HUES48 (cell line): ENCODE data around the gene GK.
"Not testable (repeated sequence)": the region's sequence is repeated elsewhere in the genome, so short reads cannot be mapped to it uniquely, and the experiment has no call there.

ENCODE experiments used
- H3K27ac ChIP-seq: one replicate; pipeline ENCODE4 v1.7.0; 2013; ENCODE audit warnings: low read depth, low read length, inconsistent platforms
- H3K27me3 ChIP-seq: 2 replicates; pipeline ENCODE4 v1.6.1; 2013; ENCODE audit warnings: mild to moderate bottlenecking, low read length; ENCODE audit not compliant: control insufficient read depth, insufficient read depth
- H3K36me3 ChIP-seq: 2 replicates; pipeline ENCODE4 v1.6.1; 2013; ENCODE audit warnings: low read length; ENCODE audit not compliant: control insufficient read depth, insufficient read depth
- H3K4me1 ChIP-seq: 2 replicates; pipeline ENCODE4 v1.6.1; 2013; ENCODE audit warnings: mild to moderate bottlenecking, low read length; ENCODE audit not compliant: control insufficient read depth, insufficient read depth
- H3K4me3 ChIP-seq: 2 replicates; pipeline ENCODE4 v1.5.1; 2013; ENCODE audit warnings: mild to moderate bottlenecking, low read depth, low read length
- H3K9ac ChIP-seq: 2 replicates; pipeline ENCODE4 v1.6.1; 2013; ENCODE audit warnings: mild to moderate bottlenecking, low read depth, low read length, moderate library complexity
- H3K9me3 ChIP-seq: 2 replicates; pipeline ENCODE4 v1.6.1; 2013; ENCODE audit warnings: low read length; ENCODE audit not compliant: control insufficient read depth, insufficient read depth

The GK gene

GRCh38 chrX:30654989-30655607, 1.9 kb downstream of the GK start:
- no peaks in the 10 kb centered on the region for H3K9me3 ChIP-seq
- H3K4me1 ChIP-seq: peaks cover 12% of the 10 kb centered on the region
- H3K27me3 ChIP-seq: no peaks in the 10 kb centered on the region
- H3K27ac ChIP-seq: no peak overlapping the region
- H3K4me3 ChIP-seq: no peak overlapping the region
- H3K9ac ChIP-seq: no peak overlapping the region
- H3K36me3 ChIP-seq: no peaks in the 10 kb centered on the region

- H3K27ac ChIP-seq: no peak overlapping the region
- no peaks in the 10 kb centered on the region for H3K27me3 ChIP-seq
- no peaks in the 10 kb centered on the region for H3K36me3 ChIP-seq
- H3K9me3 ChIP-seq: no peaks in the 10 kb centered on the region
- no peak overlapping the region for H3K4me3 ChIP-seq
- H3K4me1 ChIP-seq: peaks cover 12% of the 10 kb centered on the region; the same call in 1 of the 2 replicates
- no peak overlapping the region for H3K9ac ChIP-seq
These were observed 2.8 kb downstream of the GK start for GRCh38 chrX:30655991-30656390.

GRCh38 chrX:30657196-30658161, 4.3 kb downstream of the GK start:
- Histone ChIP-seq H3K27me3 (no peaks in the 10 kb centered on the region), H3K27ac (no peak overlapping the region), H3K9me3 (no peaks in the 10 kb centered on the region), H3K36me3 (no peaks in the 10 kb centered on the region), H3K4me3 (no peak overlapping the region), H3K4me1 (peaks cover 2% of the 10 kb centered on the region; the same call in 1 of the 2 replicates), H3K9ac (no peak overlapping the region)

GRCh38 chrX:30659421-30659820, 6.2 kb downstream of the GK start:
- no peak overlapping the region for H3K27ac ChIP-seq
- no peaks in the 10 kb centered on the region for H3K27me3 ChIP-seq
- H3K4me3 ChIP-seq: no peak overlapping the region
- H3K4me1 ChIP-seq: peaks cover 6% of the 10 kb centered on the region
- H3K9ac ChIP-seq: no peak overlapping the region
- no peaks in the 10 kb centered on the region for H3K36me3 ChIP-seq
- no peaks in the 10 kb centered on the region for H3K9me3 ChIP-seq

GRCh38 chrX:30661228-30661627, 8.0 kb downstream of the GK start:
- H3K9ac ChIP-seq: no peak overlapping the region

GRCh38 chrX:30663322-30663721, 10.1 kb downstream of the GK start:
- no peak overlapping the region for H3K9ac ChIP-seq
- H3K36me3 ChIP-seq: no peaks in the 10 kb centered on the region
- no peak overlapping the region for H3K27ac ChIP-seq
- no peaks in the 10 kb centered on the region for H3K27me3 ChIP-seq
- no peak overlapping the region for H3K4me3 ChIP-seq
- H3K9me3 ChIP-seq: no peaks in the 10 kb centered on the region
- peaks cover 6% of the 10 kb centered on the region for H3K4me1 ChIP-seq

More at GRCh38 chrX:30661228-30661627, 8.0 kb downstream of the GK start:
- Histone ChIP-seq H3K27me3 (no peaks in the 10 kb centered on the region), H3K36me3 (no peaks in the 10 kb centered on the region), H3K9me3 (no peaks in the 10 kb centered on the region), H3K4me3 (no peak overlapping the region), H3K4me1 (peaks cover 6% of the 10 kb centered on the region), H3K27ac (no peak overlapping the region)

- Histone ChIP-seq H3K4me1 (peaks cover 6% of the 10 kb centered on the region), H3K27ac (no peak overlapping the region), H3K4me3 (no peak overlapping the region), H3K36me3 (no peaks in the 10 kb centered on the region), H3K27me3 (no peaks in the 10 kb centered on the region), H3K9ac (no peak overlapping the region), H3K9me3 (no peaks in the 10 kb centered on the region)
These were observed 12.2 kb downstream of the GK start for GRCh38 chrX:30665471-30665870.

- peaks cover 6% of the 10 kb centered on the region for H3K4me1 ChIP-seq
- no peak overlapping the region for H3K4me3 ChIP-seq
These were observed 12.9 kb downstream of the GK start for GRCh38 chrX:30666094-30666493.

GRCh38 chrX:30668581-30668980, 15.4 kb downstream of the GK start:
- Histone ChIP-seq H3K9ac (no peak overlapping the region), H3K9me3 (no peaks in the 10 kb centered on the region), H3K4me1 (no peaks in the 10 kb centered on the region), H3K4me3 (no peak overlapping the region), H3K36me3 (no peaks in the 10 kb centered on the region), H3K27me3 (no peaks in the 10 kb centered on the region), H3K27ac (no peak overlapping the region)

More at GRCh38 chrX:30666094-30666493, 12.9 kb downstream of the GK start:
- Histone ChIP-seq H3K9ac (no peak overlapping the region), H3K9me3 (no peaks in the 10 kb centered on the region), H3K27me3 (no peaks in the 10 kb centered on the region), H3K27ac (no peak overlapping the region), H3K36me3 (no peaks in the 10 kb centered on the region)

- not testable (repeated sequence) for H3K36me3 ChIP-seq, H3K4me3 ChIP-seq, H3K4me1 ChIP-seq, H3K27me3 ChIP-seq, H3K9ac ChIP-seq, H3K9me3 ChIP-seq, H3K27ac ChIP-seq
These were observed 18.0 kb downstream of the GK start for GRCh38 chrX:30671189-30671588.

- Histone ChIP-seq H3K27ac (no peak overlapping the region), H3K36me3 (no peaks in the 10 kb centered on the region), H3K27me3 (no peaks in the 10 kb centered on the region), H3K4me1 (no peaks in the 10 kb centered on the region), H3K4me3 (no peak overlapping the region), H3K9ac (no peak overlapping the region), H3K9me3 (no peaks in the 10 kb centered on the region)
These were observed 20.0 kb downstream of the GK start for GRCh38 chrX:30673127-30673796.
